ENCODE measurements around the gene GJB1.
A peak's percentile ranks its signal among the peaks of the same experiment; 100 is the strongest.

Gene GJB1

GRCh38 chrX:71215338-71215912 is 7.6 kb upstream of the GJB1 start:
- no peak for DNase-seq (ENCODE audit: low read depth)

- no peak for DNase-seq (ENCODE audit: low read depth)
Observed at GRCh38 chrX:71216485-71216884, 6.5 kb upstream of the GJB1 start.

- DNase-seq (ENCODE audit: low read depth): no peak
Observed at GRCh38 chrX:71217298-71217697, 5.7 kb upstream of the GJB1 start.

GRCh38 chrX:71221145-71221544 is 1.9 kb upstream of the GJB1 start:
- no peak for DNase-seq (ENCODE audit: low read depth)

- DNase-seq (ENCODE audit: low read depth): no peak
Observed at GRCh38 chrX:71224098-71224708, 1.2 kb downstream of the GJB1 start.

- DNase-seq (ENCODE audit: low read depth): no peak
Observed at GRCh38 chrX:71225009-71225408, 2.0 kb downstream of the GJB1 start.

- DNase-seq (ENCODE audit: low read depth): no peak
Observed at GRCh38 chrX:71225676-71226075, 2.7 kb downstream of the GJB1 start.

GRCh38 chrX:71227370-71228062 is 4.5 kb downstream of the GJB1 start:
- DNase-seq (ENCODE audit: low read depth): no peak

GRCh38 chrX:71228063-71228642 is 5.1 kb downstream of the GJB1 start:
- no peak for DNase-seq (ENCODE audit: low read depth)

GRCh38 chrX:71235482-71235881 is 12.5 kb downstream of the GJB1 start:
- DNase-seq (ENCODE audit: low read depth): no peak

- no peak for DNase-seq (ENCODE audit: low read depth)
Observed at GRCh38 chrX:71236836-71237235, 13.8 kb downstream of the GJB1 start.

GRCh38 chrX:71239781-71240180 is 16.8 kb downstream of the GJB1 start:
- no peak for DNase-seq (ENCODE audit: low read depth)

- DNase-seq (ENCODE audit: low read depth): no peak
Observed at GRCh38 chrX:71241301-71241700, 18.3 kb downstream of the GJB1 start.

- DNase-seq (ENCODE audit: low read depth): no peak
Observed at GRCh38 chrX:71244359-71245128, 21.5 kb downstream of the GJB1 start.

- DNase-seq (ENCODE audit: low read depth): no peak
Observed at GRCh38 chrX:71245159-71245558, 22.1 kb downstream of the GJB1 start.

GRCh38 chrX:71250841-71251240 is 27.8 kb downstream of the GJB1 start:
- DNase-seq (ENCODE audit: low read depth): no peak

- DNase-seq (ENCODE audit: low read depth): no peak
Observed at GRCh38 chrX:71251466-71251973, 28.5 kb downstream of the GJB1 start.

- no peak for DNase-seq (ENCODE audit: low read depth)
Observed at GRCh38 chrX:71252221-71252620, 29.2 kb downstream of the GJB1 start.

- no peak for DNase-seq (ENCODE audit: low read depth)
Observed at GRCh38 chrX:71253253-71254091, 30.4 kb downstream of the GJB1 start.

GRCh38 chrX:71254092-71254963 is 31.3 kb downstream of the GJB1 start, which contains the start of gene ZMYM3:
TSS of gene ZMYM3 (minus strand) at chrX:71254140. CDS start at chrX:71253255, 885 bp downstream.
- DNase-seq (ENCODE audit: low read depth): peak; percentile 44

Measured in stimulated activated CD8-positive, alpha-beta memory T cell treated with anti-CD3 and anti-CD28 coated beads, Interleukin-7, amount 100 ng/mL, for 24 hours (primary cell).